LNCaP clone FGC (cell line): Measurements from ENCODE around the gene ABHD17A.

Experiments
- DNase-seq: peaks from one replicate; pipeline ENCODE4 v3.0.0-alpha.2; 2011; ENCODE audit warnings: low read depth
- H3K4me3 ChIP-seq: 2 replicates; pipeline ENCODE4 v1.5.1; 2011; ENCODE audit warnings: mild to moderate bottlenecking, low read depth, low read length, control low read depth
- CTCF ChIP-seq: IDR thresholded peaks from 2 replicates; pipeline ENCODE4 v1.5.1; 2012; ENCODE audit warnings: mild to moderate bottlenecking; ENCODE audit not compliant: control insufficient read depth, insufficient read depth; ENCODE audit errors: extremely low read depth

Gene ABHD17A

GRCh38 chr19:1845642-1846041 lies 39.7 kb downstream of the ABHD17A start:
- no peak for DNase-seq
- no peak overlapping the region for H3K4me3 ChIP-seq
- TF ChIP-seq CTCF: no peak

GRCh38 chr19:1845125-1845515 lies 40.2 kb downstream of the ABHD17A start:
- no peak for TF ChIP-seq CTCF
- no peak for DNase-seq
- no peak overlapping the region for H3K4me3 ChIP-seq

GRCh38 chr19:1844513-1845124 lies 40.7 kb downstream of the ABHD17A start:
- no peak for TF ChIP-seq CTCF
- no peak overlapping the region for H3K4me3 ChIP-seq
- no peak for DNase-seq

GRCh38 chr19:1843646-1844394 lies 41.5 kb downstream of the ABHD17A start:
- TF ChIP-seq CTCF: 0 out of 2 replicates have a peak, but pooled peaks have one; percentile 15
- H3K4me3 ChIP-seq: no peak overlapping the region
- DNase-seq: no peak

GRCh38 chr19:1843116-1843515 lies 42.2 kb downstream of the ABHD17A start:
- no peak for TF ChIP-seq CTCF
- DNase-seq: no peak
- H3K4me3 ChIP-seq: no peak overlapping the region

- no peak for TF ChIP-seq CTCF
- DNase-seq: no peak
- no peak overlapping the region for H3K4me3 ChIP-seq
These were observed 43.9 kb downstream of the ABHD17A start for GRCh38 chr19:1841209-1841924.
